Medulla oblongata (tissue), 1 donor: ENCODE data around the gene BANP.
"Not testable (repeated sequence)": the region's sequence is repeated elsewhere in the genome, so short reads cannot be mapped to it uniquely, and the experiment has no call there.

Experiments
- DNase-seq: peaks from one replicate; pipeline ENCODE4 v3.0.0-alpha.2; 2015; ENCODE audit errors: extremely low spot score

BANP gene

DNA sequence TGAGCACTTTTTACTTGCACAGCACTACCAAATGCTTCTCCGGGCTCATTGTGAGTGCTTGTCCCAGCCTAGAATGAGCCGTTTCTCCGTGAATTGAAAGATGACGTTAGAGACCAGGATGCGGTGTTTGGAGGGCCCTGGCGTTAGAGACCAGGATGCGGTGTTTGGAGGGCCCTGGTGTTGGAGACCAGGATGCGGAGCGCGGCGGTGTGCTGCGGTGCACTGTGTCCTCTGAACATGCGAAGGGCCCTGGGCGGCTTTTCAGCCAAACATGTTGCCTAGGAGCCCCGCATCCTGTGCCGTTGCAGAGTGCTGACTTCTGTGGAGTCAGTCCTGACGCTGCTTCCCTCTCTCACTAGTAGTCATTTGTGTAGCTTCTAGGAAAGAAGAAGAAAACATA, 42.7 kb downstream of the BANP start:
- no peak for DNase-seq

DNA sequence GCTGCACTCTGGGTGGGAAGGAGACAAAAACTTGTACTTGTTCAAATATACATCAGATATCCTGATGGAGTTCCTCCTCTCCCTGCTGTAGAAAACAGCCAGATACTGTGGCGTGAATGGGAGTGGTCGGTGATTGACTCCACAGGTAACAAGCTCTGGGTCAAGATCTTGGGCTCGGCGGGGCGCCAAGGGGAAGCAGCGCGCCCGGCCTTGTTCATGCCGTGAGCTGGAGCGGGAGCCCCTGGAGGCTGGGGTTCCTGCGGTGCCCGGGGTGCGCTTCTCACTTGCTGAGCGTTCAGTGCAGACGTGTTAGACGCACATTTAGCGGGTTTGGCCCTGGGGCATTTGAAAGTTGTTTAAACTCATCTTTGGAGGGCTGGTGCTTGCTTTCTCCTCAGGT, 44.4 kb downstream of the BANP start:
- no peak for DNase-seq

DNA sequence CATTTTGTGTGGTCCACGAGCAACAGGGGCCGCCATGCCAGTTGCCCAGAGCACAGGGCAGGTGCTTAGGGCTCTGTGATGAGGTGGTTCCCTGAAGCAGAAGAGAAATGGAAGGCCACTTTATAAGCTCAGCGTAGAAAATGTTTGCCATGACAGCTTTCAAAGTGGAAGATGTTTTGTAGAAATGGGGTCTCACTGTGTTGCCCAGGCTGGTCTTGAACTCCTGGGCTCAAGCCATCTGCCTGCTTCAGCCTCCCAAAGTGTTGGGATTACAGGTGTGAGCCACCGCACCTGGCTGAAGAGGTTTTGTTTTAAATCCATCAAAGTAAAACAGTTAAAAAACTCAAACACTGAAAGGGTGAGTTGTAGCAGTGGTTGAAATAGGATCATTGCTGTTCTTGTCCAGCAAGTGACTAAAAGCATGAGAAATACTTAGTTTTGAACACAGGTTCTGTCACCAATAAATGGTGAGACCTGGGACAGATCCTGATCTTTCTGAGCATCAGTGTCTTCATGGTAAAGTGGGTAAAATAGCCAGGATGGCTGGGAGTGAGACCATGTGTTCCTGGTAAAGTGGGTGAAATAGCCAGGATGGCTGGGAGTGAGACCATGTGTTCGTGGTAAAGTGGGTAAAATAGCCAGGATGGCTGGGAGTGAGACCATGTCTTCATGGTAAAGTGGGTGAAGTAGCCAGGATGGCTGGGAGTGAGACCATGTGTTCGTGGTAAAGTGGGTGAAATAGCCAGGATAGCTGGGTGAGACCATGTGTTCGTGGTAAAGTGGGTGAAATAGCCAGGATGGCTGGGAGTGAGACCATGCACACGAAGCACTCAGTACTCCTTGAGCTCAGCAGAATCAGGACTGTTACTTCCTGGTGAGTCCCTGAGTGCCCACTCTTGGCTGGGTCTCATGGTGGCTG, 46.0 kb downstream of the BANP start:
- DNase-seq, result no peak

DNA sequence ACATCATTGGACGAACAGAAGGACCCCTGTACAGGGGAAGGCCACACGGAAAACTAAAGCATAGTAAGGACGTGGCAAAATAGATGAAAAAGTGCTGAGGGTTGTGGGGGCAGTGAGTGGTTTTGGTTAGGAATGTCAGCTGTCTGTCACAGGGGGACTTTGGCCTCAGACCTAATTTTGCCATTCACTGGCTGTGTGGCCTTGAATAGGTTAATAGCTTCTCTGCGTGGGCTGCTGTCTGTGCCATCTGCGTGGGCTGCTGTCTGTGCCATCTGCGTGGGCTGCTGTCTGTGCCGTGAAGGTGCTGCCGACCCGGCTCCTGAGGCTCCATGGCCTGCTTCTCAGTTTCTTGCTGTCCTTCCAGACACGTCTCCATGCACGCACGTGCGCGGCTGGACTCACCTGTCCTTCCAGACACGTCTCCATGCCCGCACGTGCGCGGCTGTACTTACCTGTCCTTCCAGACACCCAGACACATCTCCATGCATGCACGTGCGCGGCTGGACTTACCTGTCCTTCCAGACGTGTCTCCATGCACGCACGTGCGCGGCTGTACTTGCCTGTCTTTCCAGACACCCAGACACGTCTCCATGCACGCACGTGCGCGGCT, 47.1 kb downstream of the BANP start:
- not testable (repeated sequence) for DNase-seq

DNA sequence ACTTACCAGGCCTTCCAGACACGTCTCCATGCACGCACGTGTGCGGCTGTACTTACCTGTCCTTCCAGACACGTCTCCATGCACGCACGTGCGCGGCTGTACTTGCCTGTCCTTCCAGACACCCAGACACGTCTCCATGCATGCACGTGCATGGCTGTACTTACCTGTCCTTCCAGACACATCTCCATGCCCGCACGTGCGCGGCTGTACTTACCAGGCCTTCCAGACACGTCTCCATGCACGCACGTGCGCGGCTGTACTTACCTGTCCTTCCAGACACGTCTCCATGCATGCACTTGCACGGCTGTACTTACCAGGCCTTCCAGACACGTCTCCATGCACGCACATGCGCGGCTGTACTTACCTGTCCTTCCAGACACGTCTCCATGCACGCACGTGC, 47.8 kb downstream of the BANP start:
- DNase-seq, result not testable (repeated sequence)

DNA sequence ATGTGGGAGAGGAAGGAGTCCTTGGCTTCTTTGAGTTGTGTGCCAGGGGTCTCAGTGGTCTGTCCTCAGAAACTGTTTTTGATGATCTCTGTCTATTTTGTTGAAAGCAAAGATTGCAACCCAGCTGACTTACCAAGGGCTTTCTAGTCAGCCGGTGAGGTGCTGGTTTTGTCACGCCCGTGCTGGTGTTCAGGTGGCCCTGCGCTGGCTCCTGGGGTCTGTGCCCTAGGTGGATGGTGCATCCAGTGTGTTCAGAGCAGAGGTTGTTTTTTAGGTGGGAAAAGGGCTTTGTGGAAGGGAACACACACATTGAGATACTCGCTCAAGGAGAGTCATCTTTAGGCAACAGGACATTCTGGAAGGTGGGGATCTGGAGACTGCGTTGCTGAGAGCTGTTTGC, 51.0 kb downstream of the BANP start:
- DNase-seq, result no peak

DNA sequence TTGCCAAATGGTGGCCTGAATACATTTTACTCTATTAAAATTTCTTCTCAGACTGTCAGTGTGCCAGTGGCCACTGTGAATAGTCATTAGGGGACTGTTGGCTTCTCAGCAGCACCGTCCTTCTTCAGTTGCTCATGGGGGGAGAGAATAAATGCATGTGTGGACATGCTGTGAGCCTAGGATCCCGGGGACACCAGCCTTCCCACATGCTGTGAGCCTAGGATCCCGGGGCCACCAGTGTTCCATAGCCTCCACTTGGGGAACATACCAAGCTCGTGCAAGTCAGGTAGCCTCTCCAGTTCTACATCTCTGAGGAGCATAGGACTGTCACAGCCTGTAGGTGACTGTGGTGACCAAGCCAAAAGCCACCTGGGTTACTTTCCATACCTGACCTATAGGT, 51.5 kb downstream of the BANP start:
- DNase-seq, result no peak

DNA sequence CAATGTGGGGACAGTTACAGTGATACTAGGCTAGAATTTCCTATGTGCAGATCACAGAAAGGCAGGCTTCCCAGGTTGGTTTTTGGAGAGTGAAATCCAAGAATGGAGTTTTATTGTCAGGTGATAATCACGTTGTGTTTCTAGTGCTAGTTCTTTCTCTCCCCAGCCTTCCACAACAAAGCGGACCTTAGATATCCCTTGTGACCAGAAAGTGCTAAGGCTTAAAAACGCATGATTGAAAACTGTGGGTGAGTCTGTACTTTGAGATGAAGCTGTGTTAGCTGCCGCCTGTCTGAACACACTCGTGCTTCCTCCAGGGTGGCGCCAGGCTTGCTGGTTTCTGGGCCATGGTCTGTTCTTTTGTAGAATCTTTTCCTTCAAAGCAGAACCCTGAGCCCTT, 52.1 kb downstream of the BANP start:
- DNase-seq, result no peak

DNA sequence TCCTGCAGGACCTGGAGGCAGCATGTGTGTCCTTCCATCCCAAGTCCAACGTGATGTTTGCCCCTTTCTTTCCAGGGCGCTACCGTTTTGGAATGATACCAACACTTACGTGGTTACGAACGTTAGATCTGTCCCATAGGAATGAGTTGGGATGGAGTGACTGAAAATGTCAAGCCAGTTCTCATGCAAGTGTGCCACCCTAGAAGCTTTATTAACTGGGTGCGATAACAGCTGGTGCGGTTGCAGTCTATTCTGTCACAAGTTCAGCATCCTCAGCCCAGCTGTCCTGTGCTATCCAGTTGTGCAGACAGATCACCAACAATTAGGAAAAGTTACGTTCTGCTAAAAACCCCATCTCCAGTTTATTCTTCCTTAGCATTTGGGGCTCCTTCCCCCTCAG, 52.5 kb downstream of the BANP start:
- DNase-seq, result no peak

DNA sequence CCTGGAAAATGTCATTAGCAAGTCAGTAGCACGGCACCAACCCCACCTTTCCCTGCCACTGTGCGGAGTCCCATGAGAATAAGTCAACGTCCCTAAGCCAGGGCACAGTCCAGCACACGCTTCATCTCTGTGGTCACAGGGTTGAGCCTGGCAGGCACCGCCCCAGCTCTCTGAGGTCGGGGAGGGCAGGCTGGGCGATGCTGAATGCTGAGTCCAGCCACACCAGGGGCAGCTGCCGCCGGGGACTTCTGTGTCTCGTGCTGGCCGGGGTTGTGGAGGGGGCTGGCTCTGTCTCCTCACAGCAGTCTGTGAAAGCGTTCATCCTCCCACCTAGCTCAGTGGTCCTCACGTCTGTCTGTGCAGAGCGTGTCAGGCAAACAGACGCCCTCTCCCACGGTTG, 53.2 kb downstream of the BANP start:
- peak; percentile 37 for DNase-seq

DNA sequence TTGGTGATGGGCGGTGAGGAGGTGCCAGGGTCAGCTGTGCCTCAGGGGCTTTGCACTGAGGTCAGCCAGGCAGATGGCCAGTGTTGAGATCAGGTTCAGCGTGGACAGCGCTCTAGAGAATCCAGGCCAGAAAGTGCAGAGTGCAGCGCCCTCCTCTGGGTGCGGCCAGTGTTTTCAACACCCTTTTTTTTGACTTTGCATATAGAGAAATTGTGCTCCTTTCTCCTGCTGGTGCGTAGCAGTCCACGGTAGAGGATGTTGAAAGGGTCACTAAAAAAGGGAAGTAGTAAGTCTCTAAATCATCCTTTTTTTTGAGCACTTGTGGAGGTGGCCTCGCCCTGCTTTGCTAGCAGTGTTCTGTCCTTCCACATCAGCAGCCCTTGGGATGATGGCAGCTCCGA, 53.9 kb downstream of the BANP start:
- DNase-seq, result no peak

DNA sequence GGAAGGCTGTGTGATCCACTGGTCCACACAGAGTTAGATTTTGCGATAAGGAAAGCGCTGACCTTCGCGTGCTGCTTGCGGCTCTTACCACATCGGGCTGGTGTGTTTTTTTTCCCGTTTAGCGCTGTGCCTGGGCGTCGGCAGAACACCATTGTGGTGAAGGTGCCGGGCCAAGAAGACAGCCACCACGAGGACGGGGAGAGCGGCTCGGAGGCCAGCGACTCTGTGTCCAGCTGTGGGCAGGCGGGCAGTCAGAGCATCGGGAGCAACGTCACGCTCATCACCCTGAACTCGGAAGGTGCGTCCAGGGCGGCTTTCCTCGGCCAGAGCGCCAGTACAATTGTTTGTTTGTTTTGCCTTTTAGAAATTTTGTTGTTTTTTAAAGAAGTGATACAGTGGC, 54.7 kb downstream of the BANP start:
- DNase-seq, result no peak

DNA sequence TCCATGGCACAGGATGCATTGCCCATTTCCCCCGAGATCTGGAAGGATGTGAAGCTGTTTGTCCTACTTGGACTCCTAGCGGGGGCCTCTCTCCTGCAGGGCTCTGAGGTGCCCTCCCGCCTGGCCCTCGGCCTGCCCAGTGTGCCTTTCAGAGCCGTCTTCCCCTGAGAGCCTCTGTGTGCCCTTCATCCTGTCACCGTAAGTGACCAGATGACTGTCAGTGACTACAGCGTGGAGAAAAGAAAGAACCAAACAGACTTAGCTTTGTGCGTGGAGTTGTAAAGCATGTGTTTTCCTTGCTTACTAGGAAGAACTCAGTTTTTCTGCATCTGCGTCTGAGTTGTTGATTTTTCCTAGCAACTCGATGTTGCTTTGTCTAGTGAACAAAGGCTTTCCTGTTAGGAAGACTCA, 56.1 kb downstream of the BANP start:
- peak; percentile 85 for DNase-seq

DNA sequence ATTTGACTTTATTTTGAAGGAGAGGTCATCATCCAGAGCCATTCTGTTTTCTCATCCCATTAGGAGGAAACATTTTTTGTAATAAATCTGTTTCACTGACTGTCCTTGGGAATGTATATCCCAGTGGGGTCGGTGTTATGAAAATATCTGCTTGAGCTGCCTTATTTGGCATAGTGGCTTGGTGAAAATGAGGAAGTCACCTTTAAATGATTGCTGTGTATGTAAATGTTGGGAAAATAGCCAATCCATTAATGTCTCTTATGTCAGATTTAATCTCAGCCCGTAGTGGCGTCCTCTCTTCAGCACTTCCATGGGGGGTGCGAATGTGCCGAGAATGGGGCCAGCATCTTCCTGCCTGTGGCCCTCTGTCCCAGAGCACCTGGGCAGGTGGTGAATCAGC, 57.6 kb downstream of the BANP start:
- no peak for DNase-seq

DNA sequence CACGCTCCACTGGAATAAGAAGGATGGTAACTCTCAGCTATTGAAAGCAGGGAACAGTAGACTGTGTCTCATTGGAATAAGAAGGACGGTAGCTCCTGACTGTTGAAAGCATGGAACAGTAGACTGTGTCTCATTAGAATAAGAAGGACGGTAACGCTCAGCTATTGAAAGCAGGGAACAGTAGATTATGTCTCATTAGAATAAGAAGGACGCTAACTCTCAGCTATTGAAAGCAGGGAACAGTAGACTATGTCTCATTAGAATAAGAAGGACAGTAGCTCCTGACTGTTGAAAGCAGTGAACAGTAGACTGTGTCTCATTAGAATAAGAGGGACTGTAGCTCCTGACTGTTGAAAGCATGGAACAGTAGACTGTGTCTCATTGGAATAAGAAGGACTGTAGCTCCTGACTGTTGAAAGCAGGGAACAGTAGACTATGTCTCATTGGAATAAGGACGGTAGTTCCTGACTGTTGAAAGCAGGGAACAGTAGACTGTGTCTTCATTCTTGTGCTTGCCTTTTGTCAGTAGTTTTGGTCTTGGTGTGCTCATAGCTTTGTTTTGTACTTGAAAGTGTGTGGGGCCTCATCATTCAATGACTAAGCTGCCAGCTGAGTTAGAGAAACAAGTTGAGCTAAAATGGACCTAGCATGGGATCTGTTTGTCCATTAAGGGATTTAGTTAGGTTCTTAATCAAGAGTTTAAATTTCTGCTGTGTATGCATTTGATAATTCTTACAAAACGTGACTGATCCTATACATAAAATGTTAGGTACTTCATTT, 58.5 kb downstream of the BANP start:
- no peak for DNase-seq

DNA sequence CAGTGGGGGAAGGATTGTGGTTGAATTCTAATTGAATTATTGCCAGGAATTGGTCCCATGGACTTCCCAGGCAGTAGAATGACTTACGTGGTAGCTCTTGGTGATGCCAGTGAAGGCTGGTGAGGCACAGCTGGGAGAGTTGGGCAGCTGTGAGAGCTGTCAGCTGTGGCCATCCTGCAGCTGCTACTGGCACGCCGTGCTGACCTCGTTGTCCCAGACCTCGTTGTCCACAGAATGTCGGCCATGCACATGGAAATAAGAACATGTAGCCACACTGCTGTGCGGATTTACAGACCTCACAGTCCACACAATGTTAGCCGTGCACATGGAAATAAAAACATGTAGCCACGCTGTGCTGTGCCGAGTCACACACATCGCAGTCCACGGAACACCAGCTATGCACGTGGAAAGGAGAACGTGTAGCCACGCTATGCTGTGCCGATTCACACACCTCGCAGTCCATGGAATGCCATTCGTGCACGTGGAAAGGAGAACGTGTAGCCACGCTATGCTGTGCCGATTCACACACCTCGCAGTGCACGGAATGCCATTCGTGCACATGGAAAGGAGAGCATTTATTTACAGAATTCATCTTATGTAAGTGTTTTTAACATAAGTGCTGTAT, 59.2 kb downstream of the BANP start:
- DNase-seq, result no peak

DNA sequence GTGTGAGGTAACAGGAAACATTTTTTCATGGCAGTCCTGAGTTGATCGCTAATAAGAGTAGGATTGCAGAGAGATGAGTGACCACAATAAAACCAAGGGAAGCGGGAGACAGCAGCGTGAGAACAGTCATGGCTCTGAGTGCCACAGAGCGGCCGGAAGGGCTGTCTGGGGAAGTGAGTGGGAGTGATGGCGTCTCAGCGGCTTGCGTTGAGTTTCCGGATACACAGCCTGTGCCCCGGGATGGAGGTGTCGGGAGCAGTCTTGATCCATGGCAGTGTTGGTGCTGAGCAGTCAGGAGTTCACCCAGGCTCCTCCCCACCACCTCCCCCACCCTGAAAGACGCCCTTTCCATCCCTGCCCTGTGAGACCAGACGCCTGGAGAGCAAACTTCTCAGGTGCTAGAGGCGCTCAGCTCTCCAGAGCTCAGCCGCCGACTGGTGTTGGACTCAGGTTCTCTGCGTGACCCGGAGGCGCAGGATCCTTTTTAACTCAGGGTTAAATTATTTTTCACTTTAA, 59.8 kb downstream of the BANP start:
- no peak for DNase-seq

DNA sequence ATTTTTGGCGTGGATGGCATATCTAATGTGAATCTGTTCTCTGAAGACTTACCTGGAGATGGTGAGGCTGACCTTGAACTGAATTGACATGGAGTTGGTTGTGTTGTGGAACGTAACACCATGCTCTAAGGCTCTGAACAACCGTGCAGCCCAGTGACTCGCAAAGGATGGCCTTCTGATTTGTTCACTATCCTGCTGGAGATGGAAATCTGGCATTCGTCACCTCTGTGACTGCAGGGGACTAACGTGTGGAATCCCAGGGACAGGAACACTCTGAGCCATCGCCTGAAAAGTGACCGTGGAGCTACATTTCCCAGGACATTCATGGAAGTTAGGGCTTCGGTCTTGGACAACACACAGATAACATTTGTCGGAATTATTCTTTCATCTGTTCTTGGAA, 61.1 kb downstream of the BANP start:
- DNase-seq, result no peak

DNA sequence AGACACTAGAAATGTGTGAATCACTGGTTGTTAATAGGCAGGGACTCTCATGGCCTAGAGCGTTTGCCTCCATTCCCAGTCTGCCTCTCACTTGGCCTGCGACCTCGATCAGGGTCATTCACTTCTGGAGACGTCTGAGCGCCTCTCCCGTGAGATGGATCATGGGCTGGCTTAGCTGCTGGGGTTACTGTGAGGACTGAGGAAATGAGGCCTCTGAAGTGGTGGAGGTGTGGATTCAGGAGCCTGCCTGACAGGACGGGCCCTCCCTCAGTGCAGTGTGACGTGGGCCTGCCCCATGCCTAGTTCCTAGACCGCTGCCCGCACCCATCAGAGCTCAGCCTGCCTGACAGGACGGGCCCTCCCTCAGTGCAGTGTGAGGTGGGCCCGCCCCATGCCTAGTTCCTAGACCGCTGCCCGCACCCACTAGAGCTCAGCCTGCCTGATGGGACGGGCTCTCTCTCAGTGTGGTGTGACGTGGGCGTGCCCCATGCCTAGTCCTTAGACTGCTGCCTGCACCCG, 61.9 kb downstream of the BANP start:
- DNase-seq, result no peak

DNA sequence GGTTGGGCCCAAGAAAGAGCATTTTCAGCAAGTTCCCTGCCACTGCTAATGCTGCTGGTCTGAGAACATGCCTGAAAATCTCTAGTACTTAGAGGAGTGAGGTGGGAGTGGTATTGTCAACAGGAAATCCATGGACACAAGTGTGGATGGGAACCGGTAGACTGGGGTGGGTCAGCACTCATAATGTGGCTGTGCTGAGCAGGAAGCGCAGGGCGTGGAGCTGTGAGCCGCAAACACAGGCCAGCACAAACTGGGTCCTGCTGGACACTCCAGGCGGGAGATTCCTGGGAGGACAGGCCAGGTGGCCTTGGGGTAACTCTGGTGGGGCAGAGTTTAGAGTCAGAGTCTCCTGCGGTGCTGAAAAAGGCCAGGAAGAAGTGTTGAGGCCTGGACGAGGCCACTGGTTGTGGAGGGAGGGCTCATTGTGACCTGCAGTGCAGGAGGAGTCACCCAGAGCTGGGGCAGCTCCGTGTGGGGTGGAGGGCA, 62.6 kb downstream of the BANP start:
- no peak for DNase-seq

DNA sequence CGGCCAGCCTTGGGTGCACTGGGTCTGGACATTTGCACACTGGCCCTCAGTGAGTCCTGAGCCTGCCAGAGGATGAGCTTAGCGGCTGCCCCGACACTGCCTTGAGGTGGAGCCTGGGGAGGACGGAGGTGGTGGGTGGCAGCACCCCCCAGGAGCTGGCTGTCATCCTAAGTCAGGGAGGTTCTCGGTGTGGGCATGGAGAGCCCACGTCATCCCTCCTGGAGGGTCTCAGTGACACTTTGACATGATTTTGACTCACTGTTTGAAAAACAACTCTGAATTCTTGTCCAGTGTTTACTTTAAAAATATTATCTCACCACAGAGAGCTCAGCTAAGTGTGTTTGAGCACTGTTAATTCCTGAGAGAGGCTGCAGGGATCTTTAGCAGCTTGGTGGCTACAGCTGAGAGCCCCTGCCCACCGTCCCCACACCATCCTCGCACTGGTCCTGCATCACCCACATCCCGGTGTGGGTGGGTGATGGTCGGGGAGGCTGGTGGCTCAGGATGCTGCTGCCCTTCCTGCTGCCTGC, 63.1 kb downstream of the BANP start:
- DNase-seq, result no peak
